Adipocyte (in vitro differentiated cells): ENCODE measurements around the gene CAV1.
A peak's percentile ranks its signal among the peaks of the same experiment; 100 is the strongest.

Experiments used
- DNase-seq: peaks from one replicate; pipeline ENCODE4 v3.0.0-alpha.2; 2015; ENCODE audit warnings: low read depth
- H3K27me3 ChIP-seq: replicated peaks from 2 replicates; pipeline ENCODE4 v1.7.0; 2013; ENCODE audit warnings: mild to moderate bottlenecking, low read length, moderate library complexity; ENCODE audit not compliant: control insufficient read depth, insufficient read depth
- H3K36me3 ChIP-seq: 2 replicates; pipeline ENCODE4 v1.7.0; 2013; ENCODE audit warnings: low read length, mild to moderate bottlenecking, moderate library complexity; ENCODE audit not compliant: control insufficient read depth, insufficient read depth, severe bottlenecking
- H3K4me1 ChIP-seq: 2 replicates; pipeline ENCODE4 v1.7.0; 2013; ENCODE audit warnings: mild to moderate bottlenecking, low read length, moderate library complexity; ENCODE audit not compliant: control insufficient read depth, insufficient read depth
- H3K4me3 ChIP-seq: 2 replicates; pipeline ENCODE4 v1.7.0; 2013; ENCODE audit warnings: mild to moderate bottlenecking, low read length, moderate library complexity
- H3K9ac ChIP-seq: 2 replicates; pipeline ENCODE4 v1.7.0; 2013; ENCODE audit warnings: mild to moderate bottlenecking, low read length, moderate library complexity
- H3K9me3 ChIP-seq: 2 replicates; pipeline ENCODE4 v1.7.0; 2013; ENCODE audit warnings: mild to moderate bottlenecking, low read length, moderate library complexity; ENCODE audit not compliant: control insufficient read depth

Gene CAV1

GRCh38 chr7:116575853-116576252, 51.0 kb downstream of the CAV1 start:
- H3K9ac ChIP-seq = no peak overlapping the region
- H3K36me3 ChIP-seq = no peaks in the 10 kb centered on the region
- DNase-seq = no peak
- H3K4me3 ChIP-seq = no peak overlapping the region
- H3K9me3 ChIP-seq = peaks cover 9% of the 10 kb centered on the region
- no peaks in the 10 kb centered on the region for H3K27me3 ChIP-seq
- H3K4me1 ChIP-seq = peaks cover 54% of the 10 kb centered on the region

- no peaks in the 10 kb centered on the region for H3K36me3 ChIP-seq
- peak; percentile 68 for DNase-seq
- no peaks in the 10 kb centered on the region for H3K27me3 ChIP-seq
- peak overlapping the region; percentile 73 for H3K9ac ChIP-seq
- peak overlapping the region; percentile 17 for H3K4me3 ChIP-seq
- peaks cover 47% of the 10 kb centered on the region for H3K4me1 ChIP-seq
- peaks cover 9% of the 10 kb centered on the region for H3K9me3 ChIP-seq
These were observed 51.8 kb downstream of the CAV1 start for GRCh38 chr7:116576350-116577319.

GRCh38 chr7:116577320-116577871, 52.6 kb downstream of the CAV1 start:
- Histone ChIP-seq H3K27me3 (no peaks in the 10 kb centered on the region), H3K9ac (peak overlapping the region; percentile 73), H3K9me3 (peaks cover 9% of the 10 kb centered on the region), H3K36me3 (no peaks in the 10 kb centered on the region), H3K4me3 (peak overlapping the region; percentile 8), H3K4me1 (peaks cover 50% of the 10 kb centered on the region)
- no peak for DNase-seq

GRCh38 chr7:116578526-116578925, 53.7 kb downstream of the CAV1 start:
- Histone ChIP-seq H3K9ac (peak overlapping the region; percentile 73), H3K4me3 (no peak overlapping the region), H3K36me3 (no peaks in the 10 kb centered on the region), H3K4me1 (peaks cover 57% of the 10 kb centered on the region), H3K9me3 (peaks cover 9% of the 10 kb centered on the region), H3K27me3 (no peaks in the 10 kb centered on the region)
- no peak for DNase-seq

GRCh38 chr7:116579322-116579721, 54.5 kb downstream of the CAV1 start:
- Histone ChIP-seq H3K27me3 (no peaks in the 10 kb centered on the region), H3K4me1 (peaks cover 57% of the 10 kb centered on the region), H3K9ac (no peak overlapping the region), H3K36me3 (no peaks in the 10 kb centered on the region), H3K9me3 (peaks cover 9% of the 10 kb centered on the region), H3K4me3 (peak overlapping the region; percentile 7)
- DNase-seq = no peak

GRCh38 chr7:116579835-116580234, 55.0 kb downstream of the CAV1 start:
- Histone ChIP-seq H3K36me3 (no peaks in the 10 kb centered on the region), H3K4me3 (peak overlapping the region; percentile 7), H3K9ac (no peak overlapping the region), H3K9me3 (peaks cover 9% of the 10 kb centered on the region), H3K27me3 (no peaks in the 10 kb centered on the region), H3K4me1 (peaks cover 57% of the 10 kb centered on the region)
- DNase-seq = no peak

- H3K4me1 ChIP-seq = peaks cover 45% of the 10 kb centered on the region
- peak overlapping the region; percentile 81 for H3K9ac ChIP-seq
- peak overlapping the region; percentile 49 for H3K4me3 ChIP-seq
- peak; percentile 66 for DNase-seq
- no peaks in the 10 kb centered on the region for H3K27me3 ChIP-seq
- H3K36me3 ChIP-seq = no peaks in the 10 kb centered on the region
- peaks cover 9% of the 10 kb centered on the region for H3K9me3 ChIP-seq
These were observed 57.4 kb downstream of the CAV1 start for GRCh38 chr7:116582164-116582732.

GRCh38 chr7:116582806-116583444, 58.1 kb downstream of the CAV1 start:
- no peaks in the 10 kb centered on the region for H3K36me3 ChIP-seq
- peak overlapping the region; percentile 68 for H3K4me3 ChIP-seq
- peaks cover 9% of the 10 kb centered on the region for H3K9me3 ChIP-seq
- DNase-seq = peak; percentile 94
- H3K27me3 ChIP-seq = no peaks in the 10 kb centered on the region
- peaks cover 42% of the 10 kb centered on the region for H3K4me1 ChIP-seq
- peak overlapping the region; percentile 81 for H3K9ac ChIP-seq

- Histone ChIP-seq H3K27me3 (no peaks in the 10 kb centered on the region), H3K9ac (peak overlapping the region; percentile 81), H3K4me1 (peaks cover 42% of the 10 kb centered on the region), H3K9me3 (peaks cover 8% of the 10 kb centered on the region), H3K4me3 (peak overlapping the region; percentile 68), H3K36me3 (no peaks in the 10 kb centered on the region)
- DNase-seq = no peak
These were observed 58.8 kb downstream of the CAV1 start for GRCh38 chr7:116583653-116584052.

- DNase-seq = no peak
- Histone ChIP-seq H3K9ac (peak overlapping the region; percentile 81), H3K27me3 (no peaks in the 10 kb centered on the region), H3K36me3 (no peaks in the 10 kb centered on the region), H3K9me3 (peaks cover under 1% of the 10 kb centered on the region), H3K4me3 (no peak overlapping the region), H3K4me1 (peaks cover 45% of the 10 kb centered on the region)
These were observed 59.9 kb downstream of the CAV1 start for GRCh38 chr7:116584721-116585120.

GRCh38 chr7:116585392-116585791, 60.6 kb downstream of the CAV1 start:
- DNase-seq = no peak
- Histone ChIP-seq H3K4me1 (peaks cover 45% of the 10 kb centered on the region), H3K27me3 (no peaks in the 10 kb centered on the region), H3K4me3 (no peak overlapping the region), H3K9me3 (no peaks in the 10 kb centered on the region), H3K36me3 (no peaks in the 10 kb centered on the region), H3K9ac (no peak overlapping the region)
